Colonic mucosa (tissue), 4 donors: Measurements from ENCODE around the gene TXNDC5. TPM values are rescaled to one million over a fixed set of nuclear protein-coding genes. Genes with fewer than 3 reads are reported as not detected.
"Not testable (repeated sequence)": the region's sequence is repeated elsewhere in the genome, so short reads cannot be mapped to it uniquely, and the experiment has no call there.

ENCODE experiments used
- DNase-seq: peaks from one replicate; pipeline ENCODE4 v3.0.0-alpha.2; 2020
- H3K27ac ChIP-seq: fragments of 200-600 bp; one replicate; pipeline ENCODE4 v1.8.0; 2021
- H3K27me3 ChIP-seq: fragments of 200-600 bp; one replicate; pipeline ENCODE4 v1.8.0; 2021
- H3K36me3 ChIP-seq: fragments of 200-600 bp; one replicate; pipeline ENCODE4 v1.8.0; 2021
- H3K4me1 ChIP-seq: fragments of 200-600 bp; one replicate; pipeline ENCODE4 v1.8.0; 2021; ENCODE audit warnings: mild to moderate bottlenecking
- H3K4me3 ChIP-seq: fragments of 200-600 bp; one replicate; pipeline ENCODE4 v1.8.0; 2021
- H3K9ac ChIP-seq, 2 donors: one replicate each; pipeline ENCODE4 v1.7.0; 2013; ENCODE audit warnings: control low read depth in 2 of 2, low read depth in 2 of 2, low read length in 2 of 2
- H3K9me3 ChIP-seq: fragments of 200-600 bp; one replicate; pipeline ENCODE4 v1.8.0; 2021
- intact Hi-C: fragments of 100-400 bp; cut with DNase I; formaldehyde crosslinking; loops from one replicate; pipeline ENCODE4 v1.14.1; 2022
- total RNA-seq, 2 donors: library from RNA; stranded (reverse); fragmentation: NEBNext Ultra II Directional in 1 of 2; extraction: Animal tissue kit (Norgen Biotek cat#: 25700) in 1 of 2; gene quantifications; one replicate each; pipeline ENCODE4 v1.2.1, GENCODE V29; 2021
- TF ChIP-seq, protein P1 (sequence below): fragments of 200-600 bp; IDR thresholded peaks from one replicate; pipeline ENCODE4 v1.8.0; 2022; ENCODE audit warnings: antibody characterized with exemption, mild to moderate bottlenecking
- donor health status: healthy.
- donor health status: DM: no; HTN: no; CAD: no.
- donor health status: DM: no; HTN: no; CAD: no.

TXNDC5 gene
- total RNA-seq, 2 donors from 2014 or later, result 82.2 to 126 TPM

DNA sequence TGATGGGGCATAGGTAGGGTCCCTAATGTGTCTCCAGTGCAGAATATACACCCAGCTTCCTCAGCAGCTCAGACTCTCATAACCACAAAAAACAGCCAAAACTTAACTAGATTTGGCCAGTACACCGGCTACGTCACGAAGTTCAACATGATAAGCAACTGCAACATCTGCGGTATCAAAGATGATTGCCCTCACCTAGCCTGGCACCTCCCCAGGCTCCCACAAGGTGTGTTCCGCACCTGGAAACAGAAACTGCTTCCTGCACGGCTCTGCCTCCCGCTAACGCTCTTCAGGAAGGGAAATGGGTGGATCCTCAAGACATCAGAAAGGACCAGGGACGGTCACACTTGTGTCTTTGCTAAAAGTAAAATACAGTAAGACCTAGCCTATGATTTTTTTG is 9.5 kb downstream of the TXNDC5 start:
- Histone ChIP-seq H3K9me3 (no peaks in the 10 kb centered on the region), H3K27me3 (no peaks in the 10 kb centered on the region), H3K36me3 (peaks cover 4% of the 10 kb centered on the region), H3K4me1 (peaks cover 7% of the 10 kb centered on the region), H3K27ac (no peak overlapping the region), H3K4me3 (no peak overlapping the region), H3K9ac (no peak overlapping the region)
- TF ChIP-seq, protein P1, sequence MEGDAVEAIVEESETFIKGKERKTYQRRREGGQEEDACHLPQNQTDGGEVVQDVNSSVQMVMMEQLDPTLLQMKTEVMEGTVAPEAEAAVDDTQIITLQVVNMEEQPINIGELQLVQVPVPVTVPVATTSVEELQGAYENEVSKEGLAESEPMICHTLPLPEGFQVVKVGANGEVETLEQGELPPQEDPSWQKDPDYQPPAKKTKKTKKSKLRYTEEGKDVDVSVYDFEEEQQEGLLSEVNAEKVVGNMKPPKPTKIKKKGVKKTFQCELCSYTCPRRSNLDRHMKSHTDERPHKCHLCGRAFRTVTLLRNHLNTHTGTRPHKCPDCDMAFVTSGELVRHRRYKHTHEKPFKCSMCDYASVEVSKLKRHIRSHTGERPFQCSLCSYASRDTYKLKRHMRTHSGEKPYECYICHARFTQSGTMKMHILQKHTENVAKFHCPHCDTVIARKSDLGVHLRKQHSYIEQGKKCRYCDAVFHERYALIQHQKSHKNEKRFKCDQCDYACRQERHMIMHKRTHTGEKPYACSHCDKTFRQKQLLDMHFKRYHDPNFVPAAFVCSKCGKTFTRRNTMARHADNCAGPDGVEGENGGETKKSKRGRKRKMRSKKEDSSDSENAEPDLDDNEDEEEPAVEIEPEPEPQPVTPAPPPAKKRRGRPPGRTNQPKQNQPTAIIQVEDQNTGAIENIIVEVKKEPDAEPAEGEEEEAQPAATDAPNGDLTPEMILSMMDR, result no peak
- intact Hi-C loops, result loop anchor here (10.0 kb wide), 1 partner anchor 164 kb away; the partner anchor contains the start of gene BLOC1S5
- peak; percentile 80 for DNase-seq

DNA sequence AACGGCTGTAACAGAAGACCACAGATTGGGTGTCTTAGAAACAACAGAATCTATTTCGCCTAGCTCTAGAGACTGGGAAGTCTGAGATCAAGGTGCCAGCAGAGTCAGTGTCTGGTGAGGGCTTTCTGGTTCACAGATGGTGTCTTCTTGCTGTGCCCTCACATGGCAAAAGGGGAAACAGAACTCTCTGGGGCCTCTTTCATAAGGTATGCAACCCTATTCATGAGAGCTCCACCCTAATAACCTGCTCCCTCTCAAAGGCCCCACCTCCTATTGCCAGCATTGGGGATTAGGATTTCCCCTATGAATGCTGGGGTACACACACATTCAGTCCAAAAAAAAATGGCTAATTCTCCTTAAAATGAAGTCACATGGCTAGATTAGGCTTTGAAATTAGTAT is 10.0 kb downstream of the TXNDC5 start:
- Histone ChIP-seq H3K4me3 (no peak overlapping the region), H3K36me3 (peaks cover 4% of the 10 kb centered on the region), H3K27ac (no peak overlapping the region), H3K9me3 (no peaks in the 10 kb centered on the region), H3K9ac (no peak overlapping the region), H3K27me3 (no peaks in the 10 kb centered on the region), H3K4me1 (peaks cover 7% of the 10 kb centered on the region)
- no peak for DNase-seq
- intact Hi-C loops, result loop anchor here (10.0 kb wide), 1 partner anchor 164 kb away; the partner anchor contains the start of gene BLOC1S5
- TF ChIP-seq, protein P1, result no peak

DNA sequence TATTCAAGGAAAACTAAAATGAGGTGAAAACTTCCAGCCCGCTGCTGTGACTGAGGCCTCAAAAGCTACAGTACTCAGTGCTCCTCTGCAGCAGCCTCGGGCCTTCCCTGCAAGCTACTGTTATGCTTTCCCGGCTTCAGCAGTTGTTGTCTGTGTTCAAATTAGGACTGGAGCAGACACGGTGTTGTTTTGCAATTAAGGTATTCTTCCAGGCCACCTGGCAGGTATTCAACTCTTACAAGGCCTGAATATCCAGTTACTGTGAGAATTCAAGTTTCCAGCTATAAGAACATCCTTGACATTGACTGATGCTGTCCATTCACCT is 10.7 kb downstream of the TXNDC5 start:
- Histone ChIP-seq H3K9me3 (no peaks in the 10 kb centered on the region), H3K4me1 (peaks cover 7% of the 10 kb centered on the region), H3K4me3 (no peak overlapping the region), H3K27ac (no peak overlapping the region), H3K9ac (no peak overlapping the region), H3K27me3 (no peaks in the 10 kb centered on the region), H3K36me3 (peaks cover 4% of the 10 kb centered on the region)
- TF ChIP-seq, protein P1, result no peak
- no peak for DNase-seq
- intact Hi-C loops, result loop anchor here (10.0 kb wide), 2 partner anchors 95 to 165 kb away; partner anchors contain the start of gene BLOC1S5

DNA sequence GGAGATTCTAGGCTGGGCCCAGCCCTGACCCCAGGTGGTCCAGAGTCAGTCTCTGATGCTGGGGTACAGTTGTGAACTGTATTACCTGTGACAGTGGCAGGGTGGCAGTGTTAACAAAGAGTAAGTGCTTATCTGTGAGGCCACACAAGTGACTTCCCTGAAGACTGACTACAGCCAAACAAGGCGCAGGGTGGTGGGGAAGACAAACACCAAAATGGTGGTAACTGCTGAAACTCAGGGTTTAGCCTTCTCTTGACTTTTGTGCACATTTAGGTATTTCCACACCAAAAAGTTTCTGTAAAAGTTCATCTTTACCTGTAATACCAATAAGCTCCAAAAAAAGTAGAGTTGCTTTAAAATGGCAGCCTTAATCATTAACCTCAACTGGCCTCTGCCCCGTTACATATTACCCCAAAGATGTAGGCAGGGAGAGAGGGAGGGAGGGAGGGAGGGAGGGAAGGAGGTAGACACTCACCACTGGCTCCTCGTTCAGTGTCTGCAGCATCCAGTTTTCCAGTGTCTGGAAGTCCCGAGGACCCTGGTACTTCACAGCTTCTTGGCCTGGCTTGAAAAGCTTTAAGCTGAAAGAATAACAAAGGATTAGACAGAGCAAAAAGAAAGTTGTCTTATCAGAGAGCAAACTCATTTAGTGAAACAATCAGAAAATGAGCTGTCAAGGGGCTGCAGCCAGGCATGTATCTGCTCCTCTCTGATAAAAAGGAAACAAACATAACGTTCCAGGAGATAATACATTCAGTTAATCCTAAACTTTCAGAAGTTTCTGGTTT is 11.3 kb downstream of the TXNDC5 start:
- DNase-seq, result peak; percentile 46
- Histone ChIP-seq H3K9ac (no peak overlapping the region), H3K36me3 (peaks cover 4% of the 10 kb centered on the region), H3K4me1 (peaks cover 7% of the 10 kb centered on the region), H3K27me3 (no peaks in the 10 kb centered on the region), H3K27ac (no peak overlapping the region), H3K9me3 (no peaks in the 10 kb centered on the region), H3K4me3 (no peak overlapping the region)
- TF ChIP-seq, protein P1, result peak; percentile 16
- intact Hi-C loops, result loop anchor here (10.0 kb wide), 1 partner anchor 96 kb away; no protein-coding TSS in a partner anchor

DNA sequence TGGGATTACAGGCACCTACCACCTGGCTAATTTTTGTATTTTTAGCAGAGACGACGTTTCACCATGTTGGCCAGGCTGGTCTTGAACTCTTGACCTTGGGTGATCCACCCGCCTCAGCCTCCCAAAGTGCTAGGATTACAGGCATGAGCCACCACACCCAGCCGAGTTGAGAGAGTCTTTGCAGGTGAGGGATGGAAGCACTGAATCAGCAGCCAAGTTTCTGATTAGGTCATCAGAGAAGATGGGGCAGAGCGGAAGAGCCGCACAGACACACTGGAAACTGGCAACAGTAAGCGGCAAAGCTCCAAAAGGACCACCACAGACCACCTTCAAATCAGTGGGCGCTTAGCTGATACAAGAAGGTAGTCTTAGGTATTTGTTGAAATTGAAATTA is 12.4 kb downstream of the TXNDC5 start:
- not testable (repeated sequence) for H3K36me3 ChIP-seq, H3K4me3 ChIP-seq, H3K27me3 ChIP-seq, DNase-seq, H3K9me3 ChIP-seq, H3K27ac ChIP-seq, H3K9ac ChIP-seq, H3K4me1 ChIP-seq
- intact Hi-C loops, result loop anchor here (10.0 kb wide), 1 partner anchor 97 kb away; no protein-coding TSS in a partner anchor
